GM21447 (cell line): Measurements from ENCODE around the gene PLXDC1.
"Not testable (repeated sequence)": the region's sequence is repeated elsewhere in the genome, so short reads cannot be mapped to it uniquely, and the experiment has no call there.

Experiments used
- ATAC-seq: cut with Tn5 transposase; IDR thresholded peaks from one replicate; pipeline ENCODE4 v1.9.1; 2021; ENCODE audit not compliant: unreplicated experiment

The PLXDC1 gene

DNA sequence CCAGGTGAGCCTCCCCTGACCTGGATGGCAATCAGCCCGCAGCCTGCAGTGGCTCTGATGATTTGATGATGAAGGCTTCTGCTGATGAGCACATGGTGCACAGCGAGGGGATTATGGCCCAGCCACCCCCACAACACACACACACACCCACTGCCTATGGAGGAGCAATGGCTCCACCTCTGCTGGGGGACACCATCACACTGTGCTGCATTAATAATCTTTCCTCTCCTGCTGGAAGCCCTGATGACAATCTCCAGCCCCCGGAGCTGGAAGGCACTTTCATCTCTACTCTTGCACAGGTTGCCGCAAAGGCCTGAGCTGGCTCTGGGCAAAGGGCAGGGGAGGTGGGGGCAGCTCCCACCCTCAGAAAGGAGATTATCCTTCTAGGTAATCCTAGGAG, 79.9 kb downstream of the PLXDC1 start:
- no peak for ATAC-seq

DNA sequence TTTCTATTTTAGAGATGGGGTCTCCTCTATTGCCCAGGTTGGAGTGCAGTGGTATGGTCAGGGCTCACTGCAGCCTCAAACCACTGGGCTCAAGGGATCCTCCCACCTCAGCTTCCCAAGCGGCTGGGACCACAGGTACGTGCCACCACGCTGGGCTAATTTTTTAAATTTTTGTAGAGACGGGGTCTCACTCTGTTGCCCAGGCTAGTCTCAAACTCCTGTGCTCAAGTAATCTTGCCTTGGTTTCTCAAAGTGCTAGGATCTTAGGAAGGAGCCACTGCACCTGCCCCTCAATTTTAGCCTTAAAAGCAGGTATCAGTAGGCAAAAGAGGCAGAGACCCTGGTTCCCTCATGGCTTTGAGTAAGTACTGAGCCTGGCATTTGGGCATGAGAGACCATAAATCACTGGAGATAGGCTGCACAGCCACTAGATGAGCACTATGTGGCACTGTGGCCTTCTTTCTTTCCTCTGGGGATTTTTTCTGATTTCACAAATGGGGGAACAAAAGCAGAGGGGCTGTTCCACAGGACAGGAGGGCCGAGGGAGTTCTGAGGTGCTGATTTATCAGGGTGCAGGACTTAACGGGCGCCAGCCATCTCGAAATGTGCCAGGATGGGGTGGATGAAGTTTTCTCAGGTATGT, 82.2 kb downstream of the PLXDC1 start:
- ATAC-seq = no peak

DNA sequence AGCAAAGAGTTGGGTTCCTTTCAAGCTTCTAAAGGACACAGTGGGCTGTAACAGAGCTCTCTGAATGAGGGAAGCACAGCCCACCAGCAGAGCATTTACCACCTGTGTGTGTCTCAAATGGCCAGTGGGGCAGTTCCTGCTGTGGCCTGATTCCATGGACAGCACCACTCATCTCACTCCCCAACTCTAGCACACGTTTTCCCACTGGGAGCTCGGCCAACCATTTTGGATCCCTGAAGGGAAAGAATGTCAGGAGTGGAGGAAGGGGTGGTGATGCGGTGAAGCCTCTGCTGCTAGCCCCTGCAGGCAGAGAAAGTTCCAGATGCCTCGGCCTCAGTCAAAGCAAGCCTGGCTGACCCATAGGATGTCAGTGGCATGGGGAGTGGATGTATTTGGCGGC, 86.6 kb downstream of the PLXDC1 start:
- no peak for ATAC-seq

- no peak for ATAC-seq
These were observed 87.1 kb downstream of the PLXDC1 start for GRCh38 chr17:39064374-39064773.

DNA sequence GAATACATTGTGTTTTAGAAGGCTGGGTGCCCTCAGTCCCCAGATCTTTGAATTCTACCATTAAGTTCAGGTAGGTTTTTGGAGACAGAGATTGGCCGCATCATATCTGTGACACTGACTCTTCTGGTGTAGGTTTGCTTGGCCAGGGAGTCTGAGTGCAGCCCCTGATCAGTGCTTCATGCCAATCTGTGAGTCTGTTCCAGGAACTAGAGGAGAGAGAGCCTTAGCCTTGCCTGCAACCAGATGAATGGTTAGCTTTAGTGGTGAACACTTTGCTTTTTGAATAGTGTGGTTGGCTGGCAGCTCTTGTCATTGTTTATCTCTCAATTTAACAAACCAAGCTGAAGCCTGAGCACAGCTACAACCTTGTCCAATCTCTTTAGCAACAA, 87.8 kb downstream of the PLXDC1 start:
- no peak for ATAC-seq

DNA sequence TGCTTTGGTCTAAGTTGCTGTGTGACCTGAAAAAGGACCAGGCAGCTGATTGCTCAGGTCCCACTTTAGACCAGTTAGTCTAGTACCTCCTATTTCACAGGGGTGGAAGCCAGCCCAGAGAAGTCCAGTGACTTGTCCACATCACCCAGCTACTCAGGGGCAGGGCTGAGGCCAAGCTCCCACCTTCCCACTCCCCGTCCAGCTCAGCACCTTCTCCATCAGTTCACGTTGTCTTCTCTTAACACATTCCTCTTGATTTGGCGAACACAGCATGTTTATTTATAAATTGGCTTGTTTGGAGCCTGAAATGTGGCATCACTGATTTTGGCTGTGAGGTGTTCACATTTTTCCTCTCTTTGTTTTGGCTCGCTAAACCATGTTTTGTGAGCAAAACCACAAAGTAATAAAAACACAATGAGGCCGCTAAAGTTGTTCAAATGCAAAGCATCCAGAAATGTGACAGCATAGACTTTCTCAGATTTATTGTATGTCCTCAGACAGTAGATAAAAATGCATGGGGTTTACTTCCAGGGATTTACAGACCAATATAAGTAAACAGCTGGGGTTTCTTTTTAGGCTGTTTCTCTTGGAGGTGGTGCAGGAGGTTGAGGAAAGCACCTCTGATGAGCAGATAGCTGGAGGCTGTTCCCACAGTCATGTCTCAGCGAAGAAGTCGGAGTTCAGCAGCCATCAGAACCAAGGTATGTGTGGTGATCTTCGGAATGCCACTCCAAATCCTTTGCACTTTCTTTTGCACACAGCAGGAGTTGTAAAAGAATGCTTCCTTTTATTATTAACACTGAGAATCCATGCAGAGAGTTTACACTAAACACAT, 88.4 kb downstream of the PLXDC1 start:
- ATAC-seq = no peak

- ATAC-seq = no peak
These were observed 92.9 kb downstream of the PLXDC1 start for GRCh38 chr17:39058524-39058923.

DNA sequence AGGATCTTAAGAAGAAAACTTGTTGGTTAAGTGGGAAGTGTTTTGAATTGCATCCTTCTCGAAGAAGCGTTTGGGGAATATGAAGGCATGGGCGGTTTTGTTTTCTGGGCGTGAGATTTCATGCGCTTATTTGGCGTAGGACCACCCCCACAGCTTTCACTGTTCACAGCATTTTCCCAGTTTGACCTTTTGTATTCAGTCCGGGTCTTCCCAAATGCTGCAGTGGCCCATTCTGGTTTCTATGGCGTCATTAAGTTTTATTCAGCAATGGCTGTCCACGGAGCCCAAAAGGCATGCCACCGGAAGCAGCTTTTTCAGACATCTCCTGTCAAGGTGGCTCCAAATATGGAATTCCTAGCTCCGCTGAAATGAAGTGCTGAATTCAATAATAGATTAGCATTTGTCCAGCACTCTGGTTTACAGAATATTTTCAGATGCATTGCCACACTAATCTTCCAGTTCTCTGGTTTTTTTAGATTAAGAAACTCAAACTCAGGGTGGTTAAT, 93.7 kb downstream of the PLXDC1 start:
- ATAC-seq = no peak

DNA sequence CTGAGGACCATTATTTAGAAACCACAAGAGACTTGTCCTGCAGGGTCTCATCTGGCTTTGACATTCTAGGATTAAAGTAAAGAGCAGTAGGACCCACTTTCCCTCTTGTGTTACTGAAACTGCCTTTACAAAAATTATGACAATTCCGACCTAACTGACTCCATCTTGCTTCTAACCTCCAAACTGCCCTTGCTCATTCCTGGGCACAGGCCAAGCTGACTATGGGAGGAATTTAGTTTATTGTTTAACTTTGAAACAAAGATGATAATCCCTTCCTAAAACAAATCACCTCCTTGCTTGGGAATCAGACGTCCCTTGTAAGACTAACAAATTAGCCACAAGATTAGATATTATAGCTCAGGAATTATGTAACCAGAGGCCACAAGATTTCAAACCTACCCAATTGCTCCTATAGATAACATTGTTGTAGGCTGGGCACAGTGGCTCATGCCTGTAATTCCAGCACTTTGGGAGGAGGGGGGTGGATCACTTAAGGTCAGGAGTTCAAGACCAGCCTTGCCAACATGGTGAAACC, 97.3 kb downstream of the PLXDC1 start:
- no peak for ATAC-seq

- ATAC-seq = not testable (repeated sequence)
These were observed 99.0 kb downstream of the PLXDC1 start for GRCh38 chr17:39052423-39052822.

DNA sequence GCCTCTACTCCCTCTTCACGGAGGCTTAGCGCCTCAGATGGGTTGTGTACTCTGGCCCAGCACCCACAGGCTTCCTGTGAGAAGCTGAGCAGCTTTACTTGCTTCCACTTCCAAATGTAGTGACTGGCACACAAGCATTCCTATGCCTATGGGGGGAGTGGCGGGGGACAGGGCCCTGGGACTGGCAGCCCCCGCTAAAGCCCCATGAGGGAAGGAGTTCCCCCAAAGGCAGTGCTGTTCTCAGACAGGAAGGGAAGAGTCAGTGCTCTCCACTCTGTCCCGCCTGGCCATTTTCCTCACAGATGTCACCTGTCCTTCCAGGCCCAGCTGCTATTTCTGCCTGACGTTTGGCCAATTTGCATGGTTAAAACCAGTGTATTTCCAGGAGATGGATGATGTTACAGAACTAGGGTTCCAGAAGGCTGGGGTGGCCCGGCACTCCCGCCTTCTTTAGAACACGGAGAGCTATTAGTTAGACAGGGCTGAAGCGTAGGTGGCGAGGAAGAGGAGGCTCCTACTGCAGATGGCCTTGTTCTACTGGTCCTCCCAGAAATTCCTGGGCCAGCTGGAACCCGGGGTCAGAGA, 100.3 kb downstream of the PLXDC1 start:
- ATAC-seq = no peak

DNA sequence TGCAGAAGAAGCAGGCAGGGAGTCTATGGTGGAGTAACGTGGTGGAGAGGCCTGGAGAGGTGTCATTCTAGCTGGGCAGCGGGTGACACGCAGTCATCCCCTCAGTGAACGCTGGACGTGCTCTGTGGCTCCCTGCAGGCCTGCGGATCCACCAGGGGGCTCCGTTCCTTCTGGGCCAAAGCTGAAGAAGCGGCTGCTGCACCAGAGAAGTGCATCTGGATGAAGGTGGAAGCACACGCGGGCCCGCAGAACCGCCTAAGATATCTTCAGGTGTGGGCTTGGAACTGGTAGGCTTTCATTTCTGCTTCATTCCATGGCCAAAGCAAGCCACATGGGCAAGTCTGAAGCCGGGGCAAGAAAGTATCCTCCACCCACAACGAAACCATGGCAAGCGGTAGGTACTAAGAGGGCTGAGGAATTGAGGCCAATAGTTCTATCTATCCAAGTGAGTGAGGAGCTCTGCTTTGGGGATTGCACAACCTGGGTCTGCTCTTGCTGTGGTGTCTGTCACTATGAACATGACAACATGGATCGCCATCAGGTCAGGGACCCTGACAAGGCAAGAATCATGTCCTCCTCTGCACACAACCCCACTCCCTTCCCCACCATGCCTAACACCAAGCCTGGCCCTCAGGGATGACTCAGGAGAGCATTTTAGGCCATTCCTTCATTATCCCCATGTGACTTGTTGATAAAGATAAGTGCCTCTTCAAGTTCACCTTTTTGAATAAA, 105.3 kb downstream of the PLXDC1 start:
- no peak for ATAC-seq

DNA sequence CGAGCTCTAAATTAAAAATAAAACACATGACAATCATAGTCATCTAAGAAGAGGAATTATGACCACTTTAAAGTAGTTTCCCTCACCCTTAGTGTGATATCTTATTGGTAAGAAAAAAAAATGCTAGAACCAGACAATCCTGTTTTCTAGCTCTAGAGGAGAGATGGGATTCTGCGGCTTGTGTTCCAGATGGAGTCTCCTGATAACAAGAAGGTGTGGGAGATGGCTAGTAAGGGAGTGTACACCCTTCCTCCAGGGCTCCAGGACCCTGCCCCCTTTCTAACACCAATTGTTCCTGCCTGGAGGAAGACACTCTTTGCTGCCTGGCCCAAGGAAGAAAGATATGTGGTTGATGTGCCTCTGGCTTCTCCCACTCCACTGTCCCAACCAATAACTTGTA, 115.4 kb downstream of the PLXDC1 start:
- ATAC-seq = no peak

GRCh38 chr17:39035578-39035977, 115.9 kb downstream of the PLXDC1 start:
- not testable (repeated sequence) for ATAC-seq

- no peak for ATAC-seq
These were observed 122.7 kb downstream of the PLXDC1 start for GRCh38 chr17:39028690-39029089.

GRCh38 chr17:39027455-39028035, 123.9 kb downstream of the PLXDC1 start:
- ATAC-seq = no peak

DNA sequence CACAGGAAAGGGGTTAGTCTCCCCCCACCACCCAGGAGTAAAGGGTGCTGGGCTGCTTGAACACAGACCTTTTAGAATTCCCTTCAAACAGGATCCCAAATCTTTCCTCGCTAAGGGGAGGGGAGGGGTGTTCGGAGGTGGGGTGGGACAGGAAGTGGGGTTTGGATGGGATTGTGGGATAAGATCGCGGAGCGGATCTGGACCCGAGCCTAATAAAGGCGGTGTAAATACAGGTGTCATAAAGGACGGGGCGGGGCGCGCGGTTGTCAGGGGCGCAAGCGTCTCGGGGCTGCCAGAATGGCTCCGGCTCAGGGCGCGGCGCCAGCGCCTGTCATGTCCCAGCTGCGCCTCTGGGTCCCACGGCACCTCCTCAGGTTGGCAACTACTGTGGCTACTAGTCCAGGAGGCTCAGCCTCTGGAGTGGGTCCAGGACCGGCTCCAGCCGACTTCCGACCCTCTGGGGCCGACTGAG, 124.4 kb downstream of the PLXDC1 start:
- no peak for ATAC-seq

DNA sequence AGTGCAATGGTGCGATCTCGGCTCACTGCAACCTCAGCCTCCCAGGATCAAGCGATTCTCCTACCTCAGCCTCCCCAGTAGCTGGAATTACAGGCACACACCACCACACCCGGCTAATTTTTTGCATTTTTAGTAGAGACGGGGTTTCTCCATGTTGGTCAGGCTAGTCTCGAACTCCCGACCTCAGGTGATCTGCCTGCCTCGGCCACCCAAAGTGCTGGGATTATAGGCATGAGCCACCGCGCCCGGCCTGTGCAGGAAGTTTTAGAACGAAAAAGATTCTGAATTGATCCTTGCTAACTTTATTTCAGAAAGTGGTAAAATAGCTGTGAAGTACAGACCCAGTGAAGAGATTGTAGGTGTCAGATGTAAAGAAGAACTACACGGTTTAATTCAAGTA, 125.1 kb downstream of the PLXDC1 start:
- ATAC-seq = not testable (repeated sequence)

GRCh38 chr17:39022924-39023323, 128.5 kb downstream of the PLXDC1 start:
- ATAC-seq = no peak

GRCh38 chr17:39020037-39020436, 131.4 kb downstream of the PLXDC1 start:
- not testable (repeated sequence) for ATAC-seq
